Measurements from ENCODE around the gene FAM163B.

Gene FAM163B

GRCh38 chr9:133540698-133541025 is 68.5 kb downstream of the FAM163B start:
- DNase-seq, result no peak

GRCh38 chr9:133539991-133540697 is 69.0 kb downstream of the FAM163B start:
- DNase-seq, result no peak

GRCh38 chr9:133538851-133539833 is 70.0 kb downstream of the FAM163B start:
- no peak for DNase-seq

- no peak for DNase-seq
Measured at GRCh38 chr9:133538176-133538575, 71.0 kb downstream of the FAM163B start.

- no peak for DNase-seq
Measured at GRCh38 chr9:133537257-133537656, 71.9 kb downstream of the FAM163B start.

- no peak for DNase-seq
Measured at GRCh38 chr9:133536536-133536935, 72.7 kb downstream of the FAM163B start.

GRCh38 chr9:133536080-133536479 is 73.1 kb downstream of the FAM163B start:
- DNase-seq, result no peak

- DNase-seq, result no peak
Measured at GRCh38 chr9:133535306-133535877, 73.8 kb downstream of the FAM163B start.

GRCh38 chr9:133534346-133535291 is 74.6 kb downstream of the FAM163B start, which contains the start of gene ADAMTSL2:
Gene ADAMTSL2, plus strand, starts transcription at chr9:133534704. Its CDS starts 2,009 bp downstream, at chr9:133536713.
- peak in 1 of 5 experiments; percentile 26 for DNase-seq

GRCh38 chr9:133533857-133534256 is 75.3 kb downstream of the FAM163B start:
- DNase-seq, result no peak

GRCh38 chr9:133532937-133533668 is 76.1 kb downstream of the FAM163B start:
- peak in 3 of 5 experiments; percentile 37 to 71 (median 50) for DNase-seq

GRCh38 chr9:133531293-133531692 is 77.9 kb downstream of the FAM163B start:
- DNase-seq, result no peak

GRCh38 chr9:133529874-133530273 is 79.3 kb downstream of the FAM163B start:
- DNase-seq, result no peak

- DNase-seq, result no peak
Measured at GRCh38 chr9:133529457-133529856, 79.7 kb downstream of the FAM163B start.

GRCh38 chr9:133528876-133529241 is 80.3 kb downstream of the FAM163B start:
- DNase-seq, result no peak

GRCh38 chr9:133528001-133528875 is 81.0 kb downstream of the FAM163B start:
- DNase-seq, result no peak

GRCh38 chr9:133527444-133527920 is 81.7 kb downstream of the FAM163B start:
- DNase-seq, result no peak
